Endothelial cell of umbilical vein (primary cell): ENCODE data around the gene PUS7L. TPM values are rescaled to one million over a fixed set of nuclear protein-coding genes. Genes with fewer than 3 reads are reported as not detected.

ENCODE experiments used
- BruUV-seq: library from RNA; stranded (reverse); fragments of 400-500 nt; replicated peaks from 2 replicates; lab custom pipeline; 2021; lab: Mats Ljungman, UMichigan
- CTCF ChIA-PET: fragments of 300-600, 350-600 bp; sonication (Branson Sonifier 250); formaldehyde crosslinking; loops from one replicate; lab custom pipeline; 2021; ENCODE audit warnings: antibody characterized with exemption, inconsistent platforms; lab: Charles Lee
- POLR2A ChIA-PET: fragments of 300-600, 350-600 bp; sonication (Branson Sonifier 250); formaldehyde crosslinking; loops from one replicate; lab custom pipeline; 2021; ENCODE audit warnings: antibody characterized with exemption, inconsistent platforms; lab: Charles Lee
- DNase-seq: peaks from one replicate; pipeline ENCODE4 v3.0.0-alpha.2; 2011; ENCODE audit warnings: low read depth, low spot score
- FAIRE-seq: peaks from 2 replicates; lab custom pipeline; 2011; peaks lifted over from hg19 to GRCh38; lab: Jason Lieb, UNC
- H2AFZ ChIP-seq: 2 replicates; pipeline ENCODE4 v1.6.0; 2012; ENCODE audit warnings: low read depth, low read length, control low read depth, inconsistent platforms
- H3K27ac ChIP-seq: 2 replicates; pipeline ENCODE4 v1.5.1; 2011; ENCODE audit warnings: low read depth, mild to moderate bottlenecking, control low read depth, low read length, moderate library complexity; ENCODE audit not compliant: insufficient read depth
- H3K27me3 ChIP-seq, 2 experiments: 2 replicates each; pipeline versions ENCODE4 v1.6.0 to v1.6.1; 2011; ENCODE audit warnings: low read length in 2 of 2, mixed read lengths in 1 of 2; ENCODE audit not compliant: control insufficient read depth in 2 of 2, insufficient read depth in 2 of 2
- H3K36me3 ChIP-seq, 2 experiments: 2 replicates in 1 of 2; 3 replicates in 1 of 2; pipeline ENCODE4 v1.5.1; 2011; ENCODE audit warnings: low read length in 2 of 2, mild to moderate bottlenecking in 1 of 2, moderate library complexity in 1 of 2; ENCODE audit not compliant: control insufficient read depth in 2 of 2, insufficient read depth in 2 of 2; ENCODE audit errors: extremely low read depth in 1 of 2
- H3K4me1 ChIP-seq: 3 replicates; pipeline ENCODE4 v1.5.1; 2011; ENCODE audit warnings: mild to moderate bottlenecking, low read length; ENCODE audit not compliant: control insufficient read depth, insufficient read depth; ENCODE audit errors: extremely low read depth
- H3K4me2 ChIP-seq: 2 replicates; pipeline ENCODE4 v1.6.1; 2011; ENCODE audit warnings: low read length, control low read depth, mixed read lengths; ENCODE audit not compliant: insufficient read depth
- H3K4me3 ChIP-seq, 3 experiments: fragments of 200-600 bp in 1 of 3; sonication (generic), shearing (Covaris generic) in 1 of 3; replicated peaks in 1 of 3; 2 replicates each; pipeline ENCODE4 v1.5.1; 2011 to 2016; ENCODE audit warnings: control low read depth in 3 of 3, low read length in 3 of 3, mild to moderate bottlenecking in 2 of 3, inconsistent platforms in 1 of 3, low read depth in 1 of 3, moderate library complexity in 1 of 3; ENCODE audit not compliant: insufficient read depth in 1 of 3
- H3K79me2 ChIP-seq: 2 replicates; pipeline ENCODE4 v1.6.0; 2012; ENCODE audit warnings: low read length, inconsistent platforms; ENCODE audit not compliant: control insufficient read depth, insufficient read depth
- H3K9ac ChIP-seq: replicated peaks from 2 replicates; pipeline ENCODE3; 2011; ENCODE audit warnings: low read length, control low read depth; ENCODE audit not compliant: insufficient read depth; ENCODE audit errors: extremely low read depth
- H3K9me1 ChIP-seq: replicated peaks from 3 replicates; pipeline ENCODE4 v1.6.0; 2011; ENCODE audit warnings: mild to moderate bottlenecking, low read length; ENCODE audit not compliant: control insufficient read depth, insufficient read depth; ENCODE audit errors: extremely low read depth
- H3K9me3 ChIP-seq: replicated peaks from 2 replicates; pipeline ENCODE4 v1.5.1; 2012; ENCODE audit warnings: low read length, inconsistent platforms; ENCODE audit not compliant: control insufficient read depth, insufficient read depth
- H4K20me1 ChIP-seq: replicated peaks from 2 replicates; pipeline ENCODE3; 2011; ENCODE audit warnings: mild to moderate bottlenecking, low read length; ENCODE audit not compliant: control insufficient read depth, insufficient read depth; ENCODE audit errors: extremely low read depth
- CTCF ChIP-seq, 2 donors: IDR thresholded peaks; 1 replicate in 1 of 2; 2 replicates in 1 of 2; pipeline ENCODE4 v1.5.1; 2011; ENCODE audit warnings: low read length in 2 of 2, mild to moderate bottlenecking in 2 of 2, moderate library complexity in 2 of 2, control low read depth in 1 of 2, inconsistent platforms in 1 of 2, low read depth in 1 of 2; ENCODE audit not compliant: insufficient read depth in 1 of 2; ENCODE audit errors: extremely low read depth in 1 of 2
- EZH2 ChIP-seq: IDR thresholded peaks from 2 replicates; pipeline ENCODE4 v1.6.1; 2012; ENCODE audit warnings: borderline replicate concordance, low read depth, mild to moderate bottlenecking, moderate library complexity, low read length, inconsistent platforms; ENCODE audit not compliant: severe bottlenecking
- FOS ChIP-seq: IDR thresholded peaks from 2 replicates; pipeline ENCODE4 v1.6.1; 2011; ENCODE audit warnings: mild to moderate bottlenecking, low read length, moderate library complexity, borderline replicate concordance; ENCODE audit not compliant: insufficient read depth
- GATA2 ChIP-seq: IDR thresholded peaks from 2 replicates; pipeline ENCODE4 v1.7.0; 2011; ENCODE audit warnings: low read depth, mild to moderate bottlenecking, moderate library complexity, mixed read lengths, low read length; ENCODE audit not compliant: insufficient read length, insufficient read depth
- JUN ChIP-seq: IDR thresholded peaks from 2 replicates; pipeline ENCODE4 v1.6.1; 2011; ENCODE audit warnings: borderline replicate concordance, low read depth; ENCODE audit not compliant: insufficient read length, insufficient read depth
- MAX ChIP-seq: IDR thresholded peaks from 2 replicates; pipeline ENCODE4 v1.6.1; 2011; ENCODE audit not compliant: insufficient read depth, insufficient read length
- MYC ChIP-seq: IDR thresholded peaks from one replicate; pipeline ENCODE4 v1.6.1; 2011; ENCODE audit warnings: mild to moderate bottlenecking, low read depth, low read length
- POLR2A ChIP-seq: IDR thresholded peaks from 2 replicates; pipeline ENCODE4 v1.6.1; 2012; ENCODE audit warnings: low read depth, mild to moderate bottlenecking, control low read depth, low read length
- POLR2AphosphoS5 ChIP-seq: IDR thresholded peaks from 2 replicates; pipeline ENCODE4 v1.6.1; 2012; ENCODE audit warnings: low read depth, mild to moderate bottlenecking, control low read depth, low read length, moderate library complexity; ENCODE audit not compliant: insufficient read depth
- dilution Hi-C: fragments of 300-500 bp; cut with MboI; formaldehyde crosslinking; loops from one replicate; pipeline ENCODE4 v1.15.0; 2019; ENCODE audit warnings: low sequenced_read_pairs; ENCODE audit not compliant: extremely low pct_ligation_motif_present
- intact Hi-C: fragments of 100-400 bp; cut with micrococcal nuclease; formaldehyde crosslinking; loops from one replicate; pipeline ENCODE4 v1.10.0; 2022
- polyA plus RNA-seq, 4 experiments: library from polyadenylated mRNA; depleted of rRNA in 3 of 4; stranded (reverse) in 3 of 4; unstranded in 1 of 4; fragments of >200 nt; gene quantifications; 2 replicates each; pipeline versions ENCODE4 v1.2.1 to v1.2.3, GENCODE V29; 2011 to 2012; ENCODE audit warnings: missing spikeins in 1 of 4
- total RNA-seq: library from RNA; stranded (reverse); gene quantifications from 2 replicates; pipeline ENCODE4 v1.2.3, GENCODE V29; 2021

PUS7L gene
- total and polyA plus RNA-seq, 2 donors (not counting 3 experiments of a cell fraction or from before 2014, with no cell fraction given): 1.8 to 13.1 TPM

GRCh38 chr12:43776498-43776897 lies 17.9 kb upstream of the PUS7L start:
- no peak overlapping the region for H3K4me3 ChIP-seq
- no TSS peak for BruUV-seq
- H3K4me2 ChIP-seq: no peak overlapping the region
- no peaks in the 10 kb centered on the region for H4K20me1 ChIP-seq
- DNase-seq (peak; percentile 18), FAIRE-seq (no peak)
- no peak overlapping the region for H2AFZ ChIP-seq
- peak; percentile 5 to 14 for TF ChIP-seq CTCF (IDR thresholded peaks at IDR 0.05; ENCODE audit: extremely low read depth in 1 of 2, insufficient read depth in 1 of 2, low read depth in 1 of 2, low read length in 2 of 2)
- TF ChIP-seq EZH2: no peak
- no peaks in the 10 kb centered on the region for H3K27me3 ChIP-seq
- intact Hi-C loops (loop anchor here (1.0 to 5.0 kb wide), 2 partner anchors 106 to 161 kb away; no protein-coding TSS in a partner anchor), dilution Hi-C loops (no loop called here)
- no peaks in the 10 kb centered on the region for H3K9me3 ChIP-seq
- H3K9me1 ChIP-seq: no peaks in the 10 kb centered on the region
- ChIA-PET CTCF (interaction anchor here (1.0 to 2.5 kb wide), 4 partner anchors 10 to 106 kb away, joined by 3 to 50 read pairs (median 3); no protein-coding TSS in a partner anchor), POLR2A (no interaction called here)
- no peaks in the 10 kb centered on the region for H3K4me1 ChIP-seq
- no peak overlapping the region for H3K27ac ChIP-seq
- H3K79me2 ChIP-seq: no peaks in the 10 kb centered on the region
- no peak overlapping the region for H3K9ac ChIP-seq
- peaks cover 7% of the 10 kb centered on the region in 2 experiments for H3K36me3 ChIP-seq

GRCh38 chr12:43766291-43766690 lies 7.7 kb upstream of the PUS7L start:
- POLR2A ChIA-PET: no interaction called here
- Histone ChIP-seq H3K36me3 (peaks cover 0 to 2% of the 10 kb centered on the region in 2 experiments), H4K20me1 (no peaks in the 10 kb centered on the region), H3K4me1 (no peaks in the 10 kb centered on the region), H3K9me1 (no peaks in the 10 kb centered on the region), H3K4me3 (no peak overlapping the region), H3K79me2 (no peaks in the 10 kb centered on the region), H3K4me2 (no peak overlapping the region), H3K9me3 (no peaks in the 10 kb centered on the region), H3K27me3 (no peaks in the 10 kb centered on the region), H2AFZ (no peak overlapping the region), H3K27ac (no peak overlapping the region), H3K9ac (no peak overlapping the region)
- no peak for TF ChIP-seq POLR2AphosphoS5
- no peak for TF ChIP-seq GATA2
- no peak for TF ChIP-seq EZH2
- no peak for TF ChIP-seq MAX
- no peak for TF ChIP-seq FOS
- no peak for TF ChIP-seq CTCF (IDR thresholded peaks at IDR 0.05; ENCODE audit: extremely low read depth in 1 of 2, insufficient read depth in 1 of 2, low read depth in 1 of 2, low read length in 2 of 2)
- no peak for TF ChIP-seq JUN
- no peak for TF ChIP-seq MYC
- no peak for TF ChIP-seq POLR2A
- CTCF ChIA-PET: interaction anchor here (1.0 kb wide), 1 partner anchor 9 kb away, joined by 4 read pairs; no protein-coding TSS in a partner anchor
- DNase-seq (no peak), FAIRE-seq (no peak)
- no TSS peak for BruUV-seq
- intact Hi-C loops (no loop called here), dilution Hi-C loops (no loop called here)
